Activated CD8-positive, alpha-beta T cell treated with anti-CD3 and anti-CD28 coated beads for 36 hours (primary cell): Measurements from ENCODE around the gene OTULINL. TPM values are rescaled to one million over a fixed set of nuclear protein-coding genes. Genes with fewer than 3 reads are reported as not detected.

ENCODE experiments used
- ATAC-seq: fragments of 200-7000 bp; cut with Tn5 transposase; one replicate; pipeline ENCODE4 v1.10.0; 2021; ENCODE audit warnings: mild to moderate bottlenecking, moderate library complexity
- CTCF ChIA-PET: fragments of 350-600 bp; sonication (Branson Sonifier 250); formaldehyde crosslinking; loops from one replicate; lab custom pipeline; 2021; ENCODE audit warnings: antibody characterized with exemption; lab: Charles Lee
- POLR2A ChIA-PET: fragments of 350-600 bp; sonication (Branson Sonifier 250); formaldehyde crosslinking; loops from one replicate; lab custom pipeline; 2021; ENCODE audit warnings: antibody characterized with exemption; lab: Charles Lee
- DNase-seq: peaks from one replicate; pipeline ENCODE4 v3.0.0-alpha.2; 2020
- H3K27ac Mint-ChIP-seq: one replicate; pipeline ENCODE4 v1.8.0; 2021; ENCODE audit warnings: mild to moderate bottlenecking, mixed read lengths
- H3K27me3 Mint-ChIP-seq: one replicate; pipeline ENCODE4 v1.8.0; 2021; ENCODE audit warnings: mixed read lengths
- H3K36me3 Mint-ChIP-seq: one replicate; pipeline ENCODE4 v1.8.0; 2021; ENCODE audit warnings: low read depth, mixed read lengths
- H3K4me1 Mint-ChIP-seq: one replicate; pipeline ENCODE4 v1.8.0; 2021; ENCODE audit warnings: low read depth, mixed read lengths
- H3K4me3 Mint-ChIP-seq: one replicate; pipeline ENCODE4 v1.8.0; 2021; ENCODE audit warnings: mild to moderate bottlenecking, moderate library complexity, mixed read lengths
- H3K9me3 Mint-ChIP-seq: one replicate; pipeline ENCODE4 v1.8.0; 2021; ENCODE audit warnings: mixed read lengths
- intact Hi-C: fragments of 100-400 bp; cut with micrococcal nuclease; formaldehyde crosslinking; loops from one replicate; pipeline ENCODE4 v1.10.0; 2022
- total RNA-seq, 2 experiments: library from RNA; stranded (reverse); gene quantifications; one replicate each; pipeline ENCODE4 v1.2.3, GENCODE V29; 2021
- TF ChIP-seq, protein P1 (sequence below): fragments of 200-600 bp; IDR thresholded peaks from one replicate; pipeline ENCODE4 v1.8.0; 2022; ENCODE audit warnings: antibody characterized with exemption, mild to moderate bottlenecking

The OTULINL gene
- total RNA-seq, 2 experiments from 2014 or later, result 19.7 to 21.1 TPM

DNA sequence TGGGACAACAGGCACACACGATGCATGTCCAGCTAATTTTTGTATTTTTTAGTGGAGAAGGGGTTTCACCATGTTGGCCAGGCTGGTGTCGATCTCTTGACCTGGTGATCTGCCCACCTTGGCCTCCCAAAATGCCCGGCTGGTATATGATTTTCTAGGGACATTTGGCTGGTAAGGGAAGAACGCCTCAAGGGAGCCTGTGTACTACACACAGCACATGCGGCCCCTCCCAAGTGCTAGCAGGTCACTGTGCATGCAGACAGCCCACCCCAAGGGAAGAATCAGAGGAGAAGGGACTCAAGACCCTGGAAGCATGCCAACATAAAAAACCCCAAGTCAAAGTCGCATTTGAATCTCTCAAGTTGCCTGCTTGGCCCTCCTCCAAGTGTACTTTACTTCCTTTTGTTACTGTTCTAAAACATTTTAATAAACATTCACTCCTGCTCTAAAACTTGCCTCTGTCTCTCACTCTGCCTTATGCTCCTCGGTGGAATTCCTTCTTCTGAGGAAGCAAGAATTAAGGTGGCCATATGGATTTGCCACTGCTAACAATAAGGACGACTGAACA lies 24.3 kb upstream of the OTULINL start:
- intact Hi-C loops, result no loop called here
- Mint-ChIP-seq H3K27ac (no peak overlapping the region), H3K36me3 (peaks cover 3% of the 10 kb centered on the region), H3K4me1 (peaks cover 21% of the 10 kb centered on the region), H3K27me3 (no peaks in the 10 kb centered on the region), H3K4me3 (no peak overlapping the region), H3K9me3 (peaks cover 8% of the 10 kb centered on the region)
- ATAC-seq (no peak), DNase-seq (no peak)
- TF ChIP-seq, protein P1, sequence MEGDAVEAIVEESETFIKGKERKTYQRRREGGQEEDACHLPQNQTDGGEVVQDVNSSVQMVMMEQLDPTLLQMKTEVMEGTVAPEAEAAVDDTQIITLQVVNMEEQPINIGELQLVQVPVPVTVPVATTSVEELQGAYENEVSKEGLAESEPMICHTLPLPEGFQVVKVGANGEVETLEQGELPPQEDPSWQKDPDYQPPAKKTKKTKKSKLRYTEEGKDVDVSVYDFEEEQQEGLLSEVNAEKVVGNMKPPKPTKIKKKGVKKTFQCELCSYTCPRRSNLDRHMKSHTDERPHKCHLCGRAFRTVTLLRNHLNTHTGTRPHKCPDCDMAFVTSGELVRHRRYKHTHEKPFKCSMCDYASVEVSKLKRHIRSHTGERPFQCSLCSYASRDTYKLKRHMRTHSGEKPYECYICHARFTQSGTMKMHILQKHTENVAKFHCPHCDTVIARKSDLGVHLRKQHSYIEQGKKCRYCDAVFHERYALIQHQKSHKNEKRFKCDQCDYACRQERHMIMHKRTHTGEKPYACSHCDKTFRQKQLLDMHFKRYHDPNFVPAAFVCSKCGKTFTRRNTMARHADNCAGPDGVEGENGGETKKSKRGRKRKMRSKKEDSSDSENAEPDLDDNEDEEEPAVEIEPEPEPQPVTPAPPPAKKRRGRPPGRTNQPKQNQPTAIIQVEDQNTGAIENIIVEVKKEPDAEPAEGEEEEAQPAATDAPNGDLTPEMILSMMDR, result no peak
- CTCF ChIA-PET, result interaction anchor here (1.4 kb wide), 1 partner anchor 92 kb away, joined by 3 read pairs; no protein-coding TSS in a partner anchor
- POLR2A ChIA-PET, result no interaction called here

DNA sequence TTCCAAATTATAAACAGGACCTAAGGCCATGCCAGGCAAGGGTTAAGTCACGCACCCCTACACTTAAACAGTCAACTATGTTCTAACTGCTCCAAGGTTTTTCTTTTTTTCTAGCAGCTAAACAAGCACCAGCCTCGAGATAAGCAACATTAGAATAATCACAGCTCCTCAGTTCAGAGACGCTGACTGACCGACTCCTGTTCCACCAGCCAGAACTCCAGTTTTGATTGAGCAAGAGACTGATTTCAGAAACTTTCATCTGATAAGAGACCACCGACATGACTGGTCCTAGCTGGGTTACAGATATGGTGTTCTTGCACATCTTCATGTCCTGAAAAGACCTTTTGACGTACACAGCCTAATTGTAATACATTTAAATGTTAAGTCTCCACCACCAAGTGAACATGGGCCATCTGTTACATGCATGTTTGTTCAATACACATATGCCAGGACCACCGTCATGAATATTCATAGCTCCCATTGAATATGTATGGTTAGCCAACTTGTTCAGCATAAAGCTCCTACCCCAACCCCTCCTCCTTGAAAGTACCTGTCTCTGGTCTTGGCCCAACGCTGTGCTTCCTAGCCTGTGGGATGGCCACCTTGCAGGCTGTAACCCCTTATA lies 23.7 kb upstream of the OTULINL start:
- TF ChIP-seq, protein P1, result no peak
- Mint-ChIP-seq H3K27me3 (no peaks in the 10 kb centered on the region), H3K27ac (no peak overlapping the region), H3K9me3 (peaks cover 8% of the 10 kb centered on the region), H3K4me3 (no peak overlapping the region), H3K4me1 (peaks cover 21% of the 10 kb centered on the region), H3K36me3 (peaks cover 3% of the 10 kb centered on the region)
- intact Hi-C loops, result no loop called here
- ChIA-PET POLR2A (no interaction called here), CTCF (interaction anchor here (1.0 to 1.4 kb wide), 2 partner anchors 24 to 91 kb away, joined by 3 read pairs; no protein-coding TSS in a partner anchor)
- ATAC-seq (no peak), DNase-seq (no peak)

DNA sequence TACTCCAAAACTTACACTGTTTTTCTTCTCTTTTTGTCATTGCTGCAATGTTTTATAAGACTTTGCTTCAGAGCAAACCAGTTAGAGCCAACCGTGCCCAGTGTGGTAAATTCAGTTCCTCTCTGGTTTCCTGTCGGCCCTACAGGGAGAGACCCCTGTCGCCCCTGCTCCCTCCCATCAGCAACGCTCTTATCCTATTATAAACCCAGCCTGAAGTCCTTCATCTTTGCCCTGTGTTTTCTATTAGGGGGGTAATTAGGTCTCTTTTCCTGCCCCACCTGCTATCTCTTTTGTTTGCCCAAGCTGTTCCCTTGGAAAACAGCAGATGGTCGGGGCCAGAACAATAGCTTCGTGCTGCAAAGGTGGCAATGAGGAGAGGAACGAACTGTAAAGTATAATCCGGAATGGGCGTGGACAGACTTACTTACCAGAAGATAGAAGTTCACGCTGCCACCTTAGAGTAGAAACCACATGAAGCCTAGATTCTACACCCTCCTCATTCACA lies 21.4 kb upstream of the OTULINL start:
- intact Hi-C loops, result no loop called here
- CTCF ChIA-PET, result interaction anchor here (1.1 to 1.4 kb wide), 2 partner anchors 89 to 162 kb away, joined by 3 read pairs; no protein-coding TSS in a partner anchor
- H3K27me3 Mint-ChIP-seq, result no peaks in the 10 kb centered on the region
- H3K4me3 Mint-ChIP-seq, result no peak overlapping the region
- no peaks in the 10 kb centered on the region for H3K9me3 Mint-ChIP-seq
- H3K4me1 Mint-ChIP-seq, result peaks cover 21% of the 10 kb centered on the region
- TF ChIP-seq, protein P1, result no peak
- no peaks in the 10 kb centered on the region for H3K36me3 Mint-ChIP-seq
- DNase-seq (peak; percentile 13), ATAC-seq (peak; percentile 66)
- peak overlapping the region; percentile 30 for H3K27ac Mint-ChIP-seq
- POLR2A ChIA-PET, result interaction anchor here (0.5 kb wide), 1 partner anchor 46 kb away, joined by 3 read pairs; no protein-coding TSS in a partner anchor

DNA sequence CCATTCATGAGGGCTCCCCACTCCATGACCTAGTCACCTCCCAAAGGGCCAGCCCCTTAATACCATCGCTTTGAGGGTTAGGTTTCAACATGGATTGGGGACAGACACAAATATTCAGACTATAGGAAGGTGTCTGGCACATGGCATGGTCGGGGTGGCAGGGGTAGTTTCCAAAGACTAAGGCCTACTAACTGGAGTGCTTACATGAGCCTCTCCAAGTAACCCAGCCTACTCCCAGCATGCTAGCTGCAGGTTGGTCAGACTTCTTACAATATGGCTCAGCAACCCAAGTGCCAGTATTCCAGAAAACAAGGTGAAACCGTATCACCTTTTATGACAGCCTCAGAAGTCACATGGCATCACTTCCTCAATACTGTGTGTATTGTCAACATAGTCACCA lies 19.9 kb upstream of the OTULINL start:
- DNase-seq, result no peak
- H3K4me3 Mint-ChIP-seq, result no peak overlapping the region
- no peak for ATAC-seq
- intact Hi-C loops, result no loop called here
- POLR2A ChIA-PET, result interaction anchor here (0.9 kb wide), 1 partner anchor 291 kb away, joined by 3 read pairs; no protein-coding TSS in a partner anchor
- H3K27me3 Mint-ChIP-seq, result no peaks in the 10 kb centered on the region
- no peak overlapping the region for H3K27ac Mint-ChIP-seq
- H3K36me3 Mint-ChIP-seq, result no peaks in the 10 kb centered on the region
- peaks cover 21% of the 10 kb centered on the region for H3K4me1 Mint-ChIP-seq
- no peaks in the 10 kb centered on the region for H3K9me3 Mint-ChIP-seq
- TF ChIP-seq, protein P1, result no peak
- CTCF ChIA-PET, result interaction anchor here (1.1 kb wide), 1 partner anchor 9 kb away, joined by 3 read pairs; no protein-coding TSS in a partner anchor

DNA sequence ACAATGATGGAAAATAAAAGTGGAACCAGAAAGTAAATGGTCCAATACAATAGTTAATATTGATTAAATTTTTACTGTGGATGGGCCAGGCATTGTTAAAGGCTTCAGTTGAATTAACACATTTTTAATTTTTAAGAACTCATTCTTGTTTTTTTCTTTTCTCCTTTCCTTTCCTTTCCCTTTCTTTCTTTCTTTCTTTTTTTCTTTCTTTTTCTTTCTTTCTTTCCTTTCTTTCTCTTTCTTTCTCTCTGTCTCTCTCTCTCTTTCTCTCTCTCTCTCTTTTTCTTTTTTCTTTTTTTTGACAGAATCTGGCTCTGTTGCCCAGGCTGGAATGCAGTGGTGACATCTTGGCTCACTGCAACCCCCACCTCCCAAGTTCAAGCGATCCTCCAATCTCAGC lies 13.3 kb upstream of the OTULINL start:
- ATAC-seq (no peak), DNase-seq (no peak)
- H3K4me1 Mint-ChIP-seq, result no peaks in the 10 kb centered on the region
- intact Hi-C loops, result no loop called here
- TF ChIP-seq, protein P1, result no peak
- POLR2A ChIA-PET, result no interaction called here
- peaks cover 4% of the 10 kb centered on the region for H3K9me3 Mint-ChIP-seq
- CTCF ChIA-PET, result interaction anchor here (1.0 kb wide), 1 partner anchor 204 kb away, joined by 3 read pairs; no protein-coding TSS in a partner anchor
- H3K36me3 Mint-ChIP-seq, result no peaks in the 10 kb centered on the region
- no peak overlapping the region for H3K4me3 Mint-ChIP-seq
- no peaks in the 10 kb centered on the region for H3K27me3 Mint-ChIP-seq
- no peak overlapping the region for H3K27ac Mint-ChIP-seq
